Neural cell (in vitro differentiated cells): ENCODE data around the gene SLC38A11. TPM values are rescaled to one million over a fixed set of nuclear protein-coding genes. Genes with fewer than 3 reads are reported as not detected.

ENCODE experiments used
- H2AFZ ChIP-seq: fragments of 200-600, 300-800 bp; sonication (generic), shearing (Covaris generic); 2 replicates; pipeline ENCODE4 v1.6.0; 2014; ENCODE audit warnings: low read depth, mild to moderate bottlenecking, antibody characterized with exemption, low read length, moderate library complexity
- H3F3A ChIP-seq: fragments of 200-600 bp; shearing (Covaris generic); 2 replicates; pipeline ENCODE4 v1.6.1; 2016; ENCODE audit warnings: mild to moderate bottlenecking, moderate library complexity, mixed read lengths, antibody characterized with exemption, low read length; ENCODE audit not compliant: insufficient read depth, poor library complexity, severe bottlenecking
- H3K27ac ChIP-seq: fragments of 200-600, 300-800 bp; sonication (generic), shearing (Covaris generic); 2 replicates; pipeline ENCODE4 v1.5.1; 2014; ENCODE audit warnings: mild to moderate bottlenecking, low read length, moderate library complexity
- H3K27me3 ChIP-seq: fragments of 300-800, 200-600 bp; sonication (generic), shearing (Covaris generic); 2 replicates; pipeline ENCODE4 v1.6.0; 2014; ENCODE audit warnings: mild to moderate bottlenecking, low read depth, low read length, moderate library complexity; ENCODE audit not compliant: insufficient read depth
- H3K36me3 ChIP-seq: fragments of 300-800, 200-600 bp; sonication (generic), shearing (Covaris generic); 2 replicates; pipeline ENCODE4 v1.5.1; 2014; ENCODE audit warnings: mild to moderate bottlenecking, antibody characterized with exemption, low read length, moderate library complexity; ENCODE audit not compliant: insufficient read depth
- H3K4me2 ChIP-seq: fragments of 300-800, 200-600 bp; sonication (generic), shearing (Covaris generic); 2 replicates; pipeline ENCODE4 v1.6.0; 2014; ENCODE audit warnings: mild to moderate bottlenecking, low read length
- H3K4me3 ChIP-seq: fragments of 300-800, 200-600 bp; sonication (generic), shearing (Covaris generic); 2 replicates; pipeline ENCODE4 v1.5.1; 2014; ENCODE audit warnings: mild to moderate bottlenecking, low read length, moderate library complexity
- H3K79me2 ChIP-seq: fragments of 200-600 bp; shearing (Covaris generic); replicated peaks from 2 replicates; pipeline ENCODE4 v1.6.0; 2014; ENCODE audit warnings: mild to moderate bottlenecking, low read length, moderate library complexity; ENCODE audit not compliant: insufficient read depth
- H3K9ac ChIP-seq: fragments of 300-800, 200-600 bp; sonication (generic), shearing (Covaris generic); 2 replicates; pipeline ENCODE4 v1.6.1; 2016; ENCODE audit warnings: mild to moderate bottlenecking, low read length, mixed read lengths
- H3K9me2 ChIP-seq: fragments of 200-600 bp; shearing (Covaris generic); 2 replicates; pipeline ENCODE4 v1.6.1; 2016; ENCODE audit warnings: mild to moderate bottlenecking, low read length, mixed read lengths; ENCODE audit not compliant: insufficient read depth
- H3K9me3 ChIP-seq: fragments of 200-600, 300-800 bp; sonication (generic), shearing (Covaris generic); 2 replicates; pipeline ENCODE4 v1.6.1; 2016; ENCODE audit warnings: mild to moderate bottlenecking, mixed run types, low read length, moderate library complexity, mixed read lengths
- H4K20me1 ChIP-seq: fragments of 200-600 bp; shearing (Covaris generic); 2 replicates; pipeline ENCODE4 v1.6.1; 2016; ENCODE audit warnings: mild to moderate bottlenecking, mixed run types; ENCODE audit not compliant: insufficient read depth
- EP300 ChIP-seq: fragments of 450-650 bp; conservative IDR thresholded peaks from 2 replicates; pipeline ENCODE4 v1.6.1; 2014; ENCODE audit warnings: antibody characterized with exemption, mild to moderate bottlenecking, moderate library complexity; ENCODE audit not compliant: poor library complexity, severe bottlenecking
- EZH2 ChIP-seq: fragments of 200-600, 300-800 bp; shearing (Covaris generic), sonication (generic); IDR thresholded peaks from 2 replicates; pipeline ENCODE4 v1.6.1; 2014; ENCODE audit warnings: antibody characterized with exemption, low read length, borderline replicate concordance, mild to moderate bottlenecking; ENCODE audit not compliant: insufficient read depth, poor library complexity, severe bottlenecking
- MXI1 ChIP-seq: fragments of 450-650 bp; conservative IDR thresholded peaks from 2 replicates; pipeline ENCODE4 v1.6.1; 2014; ENCODE audit warnings: antibody characterized with exemption, mild to moderate bottlenecking; ENCODE audit not compliant: poor library complexity, severe bottlenecking
- POLR2AphosphoS5 ChIP-seq: IDR thresholded peaks from 2 replicates; pipeline ENCODE4 v1.6.1; 2012
- RAD21 ChIP-seq: fragments of 450-650 bp; conservative IDR thresholded peaks from 2 replicates; pipeline ENCODE4 v1.6.1; 2014; ENCODE audit warnings: antibody characterized with exemption, mild to moderate bottlenecking, moderate library complexity
- SMC3 ChIP-seq: fragments of 450-650 bp; conservative IDR thresholded peaks from 2 replicates; pipeline ENCODE4 v1.6.1; 2014; ENCODE audit warnings: antibody characterized with exemption, mild to moderate bottlenecking, moderate library complexity; ENCODE audit not compliant: poor library complexity
- TAF1 ChIP-seq: IDR thresholded peaks from 2 replicates; pipeline ENCODE4 v1.6.1; 2012; ENCODE audit warnings: low read depth
- polyA plus RNA-seq: library from polyadenylated mRNA; depleted of rRNA; stranded (reverse); fragments of >200 nt; gene quantifications from 2 replicates; pipeline ENCODE4 v1.2.3, GENCODE V29; 2014
- TF ChIP-seq, protein P1 (sequence below): fragments of 450-650 bp; IDR thresholded peaks from 2 replicates; pipeline ENCODE4 v1.5.1; 2014; ENCODE audit warnings: antibody characterized with exemption, mild to moderate bottlenecking, moderate library complexity; ENCODE audit not compliant: poor library complexity, severe bottlenecking
- TF ChIP-seq, protein P2 (sequence below): IDR thresholded peaks from 2 replicates; pipeline ENCODE4 v1.6.1; 2012; ENCODE audit warnings: borderline replicate concordance

Gene SLC38A11
- polyA plus RNA-seq, 1 donor from 2014 or later, result not detected

DNA sequence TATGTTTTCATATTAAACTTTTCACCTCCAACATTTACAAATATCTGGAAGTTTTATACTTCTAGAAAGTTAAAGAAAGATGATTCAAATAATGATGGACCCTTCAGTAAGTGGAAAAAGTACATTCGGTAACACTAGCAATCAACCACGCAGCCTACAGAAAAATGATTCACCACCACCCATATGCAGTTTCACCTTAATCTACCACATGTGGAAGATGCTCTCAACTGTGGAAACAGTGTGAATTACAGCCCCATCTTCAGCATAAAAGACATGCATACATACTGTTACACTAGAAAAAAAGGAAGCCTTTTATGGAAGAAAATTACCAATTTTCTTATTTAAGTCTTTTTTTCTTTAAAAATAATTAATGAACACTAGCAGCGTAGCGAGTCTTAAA is 1.1 kb downstream of the SLC38A11 start:
- Histone ChIP-seq H4K20me1 (no peaks in the 10 kb centered on the region), H3K9ac (no peak overlapping the region), H3K9me3 (no peaks in the 10 kb centered on the region), H3K27ac (no peak overlapping the region), H3K9me2 (no peaks in the 10 kb centered on the region), H3K79me2 (no peaks in the 10 kb centered on the region), H3K4me3 (no peak overlapping the region), H2AFZ (no peak overlapping the region), H3F3A (no peaks in the 10 kb centered on the region), H3K36me3 (no peaks in the 10 kb centered on the region), H3K4me2 (no peak overlapping the region), H3K27me3 (no peaks in the 10 kb centered on the region)
- TF ChIP-seq EZH2 (no peak), MXI1 (no peak), SMC3 (no peak), RAD21 (no peak), TAF1 (no peak), EP300 (no peak), POLR2AphosphoS5 (no peak)
- TF ChIP-seq, protein P1, sequence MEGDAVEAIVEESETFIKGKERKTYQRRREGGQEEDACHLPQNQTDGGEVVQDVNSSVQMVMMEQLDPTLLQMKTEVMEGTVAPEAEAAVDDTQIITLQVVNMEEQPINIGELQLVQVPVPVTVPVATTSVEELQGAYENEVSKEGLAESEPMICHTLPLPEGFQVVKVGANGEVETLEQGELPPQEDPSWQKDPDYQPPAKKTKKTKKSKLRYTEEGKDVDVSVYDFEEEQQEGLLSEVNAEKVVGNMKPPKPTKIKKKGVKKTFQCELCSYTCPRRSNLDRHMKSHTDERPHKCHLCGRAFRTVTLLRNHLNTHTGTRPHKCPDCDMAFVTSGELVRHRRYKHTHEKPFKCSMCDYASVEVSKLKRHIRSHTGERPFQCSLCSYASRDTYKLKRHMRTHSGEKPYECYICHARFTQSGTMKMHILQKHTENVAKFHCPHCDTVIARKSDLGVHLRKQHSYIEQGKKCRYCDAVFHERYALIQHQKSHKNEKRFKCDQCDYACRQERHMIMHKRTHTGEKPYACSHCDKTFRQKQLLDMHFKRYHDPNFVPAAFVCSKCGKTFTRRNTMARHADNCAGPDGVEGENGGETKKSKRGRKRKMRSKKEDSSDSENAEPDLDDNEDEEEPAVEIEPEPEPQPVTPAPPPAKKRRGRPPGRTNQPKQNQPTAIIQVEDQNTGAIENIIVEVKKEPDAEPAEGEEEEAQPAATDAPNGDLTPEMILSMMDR, result no peak
- TF ChIP-seq, protein P2, sequence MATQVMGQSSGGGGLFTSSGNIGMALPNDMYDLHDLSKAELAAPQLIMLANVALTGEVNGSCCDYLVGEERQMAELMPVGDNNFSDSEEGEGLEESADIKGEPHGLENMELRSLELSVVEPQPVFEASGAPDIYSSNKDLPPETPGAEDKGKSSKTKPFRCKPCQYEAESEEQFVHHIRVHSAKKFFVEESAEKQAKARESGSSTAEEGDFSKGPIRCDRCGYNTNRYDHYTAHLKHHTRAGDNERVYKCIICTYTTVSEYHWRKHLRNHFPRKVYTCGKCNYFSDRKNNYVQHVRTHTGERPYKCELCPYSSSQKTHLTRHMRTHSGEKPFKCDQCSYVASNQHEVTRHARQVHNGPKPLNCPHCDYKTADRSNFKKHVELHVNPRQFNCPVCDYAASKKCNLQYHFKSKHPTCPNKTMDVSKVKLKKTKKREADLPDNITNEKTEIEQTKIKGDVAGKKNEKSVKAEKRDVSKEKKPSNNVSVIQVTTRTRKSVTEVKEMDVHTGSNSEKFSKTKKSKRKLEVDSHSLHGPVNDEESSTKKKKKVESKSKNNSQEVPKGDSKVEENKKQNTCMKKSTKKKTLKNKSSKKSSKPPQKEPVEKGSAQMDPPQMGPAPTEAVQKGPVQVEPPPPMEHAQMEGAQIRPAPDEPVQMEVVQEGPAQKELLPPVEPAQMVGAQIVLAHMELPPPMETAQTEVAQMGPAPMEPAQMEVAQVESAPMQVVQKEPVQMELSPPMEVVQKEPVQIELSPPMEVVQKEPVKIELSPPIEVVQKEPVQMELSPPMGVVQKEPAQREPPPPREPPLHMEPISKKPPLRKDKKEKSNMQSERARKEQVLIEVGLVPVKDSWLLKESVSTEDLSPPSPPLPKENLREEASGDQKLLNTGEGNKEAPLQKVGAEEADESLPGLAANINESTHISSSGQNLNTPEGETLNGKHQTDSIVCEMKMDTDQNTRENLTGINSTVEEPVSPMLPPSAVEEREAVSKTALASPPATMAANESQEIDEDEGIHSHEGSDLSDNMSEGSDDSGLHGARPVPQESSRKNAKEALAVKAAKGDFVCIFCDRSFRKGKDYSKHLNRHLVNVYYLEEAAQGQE, result no peak

DNA sequence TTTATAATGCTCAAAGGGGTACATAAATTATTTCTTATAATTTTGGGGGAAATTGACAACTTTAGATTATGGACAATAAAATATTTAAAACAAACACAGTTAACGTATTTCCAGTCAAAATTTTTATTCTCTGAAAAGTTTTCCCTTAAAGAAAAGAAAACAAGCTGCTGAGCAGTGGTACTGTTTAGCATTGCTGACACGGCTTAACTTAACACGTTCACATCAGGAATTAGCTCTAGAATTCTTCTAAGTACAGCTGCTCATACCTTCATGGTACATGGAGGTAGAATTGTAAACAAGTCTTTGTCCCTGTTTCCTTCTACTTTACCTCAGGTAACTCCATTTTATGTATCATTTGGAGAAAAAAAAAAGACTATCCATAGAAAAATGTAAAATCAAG is 2.0 kb downstream of the SLC38A11 start:
- H3K9ac ChIP-seq, result no peak overlapping the region
- H3K4me3 ChIP-seq, result no peak overlapping the region
- H3K79me2 ChIP-seq, result no peaks in the 10 kb centered on the region
- H3K9me3 ChIP-seq, result no peaks in the 10 kb centered on the region
- H3K4me2 ChIP-seq, result no peak overlapping the region
- H4K20me1 ChIP-seq, result no peaks in the 10 kb centered on the region
- H3F3A ChIP-seq, result no peaks in the 10 kb centered on the region
- H3K27ac ChIP-seq, result no peak overlapping the region
- no peak for TF ChIP-seq POLR2AphosphoS5
- no peak for TF ChIP-seq EZH2
- TF ChIP-seq MXI1, result no peak
- TF ChIP-seq TAF1, result no peak
- TF ChIP-seq SMC3, result no peak
- no peak for TF ChIP-seq EP300
- no peak for TF ChIP-seq RAD21
- H2AFZ ChIP-seq, result no peak overlapping the region
- H3K36me3 ChIP-seq, result no peaks in the 10 kb centered on the region
- H3K9me2 ChIP-seq, result no peaks in the 10 kb centered on the region
- no peaks in the 10 kb centered on the region for H3K27me3 ChIP-seq
